Liver (tissue), 9 donors: ENCODE results near the gene WWC1. TPM values are rescaled to one million over a fixed set of nuclear protein-coding genes. Genes with fewer than 3 reads are reported as not detected.

Experiments
- DNase-seq: peaks from one replicate; pipeline ENCODE4 v3.0.0-alpha.2; 2017; ENCODE audit warnings: low spot score
- H3K27ac ChIP-seq, 2 donors: one replicate each; pipeline ENCODE4 v1.7.0; 2013; ENCODE audit warnings: inconsistent platforms in 2 of 2, low read length in 2 of 2, control low read depth in 1 of 2, low read depth in 1 of 2, mild to moderate bottlenecking in 1 of 2
- H3K27me3 ChIP-seq, 4 donors: one replicate each; pipeline versions ENCODE4 v1.6.1 to v1.7.0; 2013; ENCODE audit warnings: low read length in 3 of 4, inconsistent platforms in 1 of 4, mild to moderate bottlenecking in 1 of 4, moderate library complexity in 1 of 4; ENCODE audit not compliant: control insufficient read depth in 4 of 4, insufficient read depth in 4 of 4
- H3K36me3 ChIP-seq, 4 donors: one replicate each; pipeline versions ENCODE4 v1.6.1 to v1.7.0; 2013; ENCODE audit warnings: low read length in 3 of 4, mild to moderate bottlenecking in 3 of 4, low read depth in 1 of 4, moderate library complexity in 1 of 4; ENCODE audit not compliant: control insufficient read depth in 4 of 4, insufficient read depth in 3 of 4
- H3K4me1 ChIP-seq, 4 donors: one replicate each; pipeline versions ENCODE4 v1.6.1 to v1.7.0; 2013; ENCODE audit warnings: low read length in 3 of 4, mild to moderate bottlenecking in 3 of 4, moderate library complexity in 1 of 4; ENCODE audit not compliant: control insufficient read depth in 4 of 4, insufficient read depth in 4 of 4
- H3K4me3 ChIP-seq, 3 donors: one replicate each; pipeline versions ENCODE4 v1.6.1 to v1.7.0; 2013; ENCODE audit warnings: low read length in 3 of 3, control low read depth in 1 of 3, low read depth in 1 of 3, mild to moderate bottlenecking in 1 of 3
- H3K9ac ChIP-seq, 2 donors: one replicate each; pipeline ENCODE4 v1.7.0; 2013; ENCODE audit warnings: low read length in 2 of 2, mild to moderate bottlenecking in 2 of 2, moderate library complexity in 2 of 2, control low read depth in 1 of 2, low read depth in 1 of 2
- H3K9me3 ChIP-seq, 4 donors: one replicate each; pipeline versions ENCODE4 v1.6.1 to v1.7.0; 2013; ENCODE audit warnings: low read length in 3 of 4; ENCODE audit not compliant: control insufficient read depth in 4 of 4
- EGR1 ChIP-seq, 2 donors: IDR thresholded peaks; 2 replicates each; pipeline ENCODE4 v1.6.1; 2016 to 2018; ENCODE audit warnings: antibody characterized with exemption in 2 of 2, low read depth in 2 of 2
- FOXA1 ChIP-seq: IDR thresholded peaks from 2 replicates; pipeline ENCODE4 v1.6.1; 2016; ENCODE audit warnings: antibody characterized with exemption
- FOXA2 ChIP-seq: IDR thresholded peaks from 2 replicates; pipeline ENCODE4 v1.6.1; 2016; ENCODE audit warnings: antibody characterized with exemption
- GABPA ChIP-seq, 2 donors: IDR thresholded peaks in 1 of 2; conservative IDR thresholded peaks in 1 of 2; 2 replicates each; pipeline ENCODE4 v1.6.1; 2016; ENCODE audit warnings: antibody characterized with exemption in 2 of 2, mild to moderate bottlenecking in 1 of 2, moderate library complexity in 1 of 2
- HNF4A ChIP-seq, 2 donors: conservative IDR thresholded peaks; 2 replicates each; pipeline ENCODE4 v1.6.1; 2016; ENCODE audit warnings: antibody characterized with exemption in 2 of 2, mild to moderate bottlenecking in 2 of 2
- HNF4G ChIP-seq: IDR thresholded peaks from 2 replicates; pipeline ENCODE4 v1.6.1; 2016; ENCODE audit warnings: antibody characterized with exemption
- JUND ChIP-seq, 2 donors: IDR thresholded peaks; 2 replicates each; pipeline ENCODE4 v1.6.1; 2016; ENCODE audit warnings: antibody characterized with exemption in 2 of 2
- NR2F2 ChIP-seq: IDR thresholded peaks from 2 replicates; pipeline ENCODE4 v1.6.1; 2016; ENCODE audit warnings: antibody characterized with exemption
- RAD21 ChIP-seq, 2 donors: IDR thresholded peaks; 2 replicates each; pipeline ENCODE4 v1.6.1; 2016; ENCODE audit warnings: antibody characterized with exemption in 2 of 2, mild to moderate bottlenecking in 2 of 2
- RXRA ChIP-seq, 2 donors: IDR thresholded peaks; 2 replicates each; pipeline ENCODE4 v1.6.1; 2017 to 2018; ENCODE audit warnings: antibody characterized with exemption in 2 of 2, mild to moderate bottlenecking in 1 of 2
- SP1 ChIP-seq: IDR thresholded peaks from 2 replicates; pipeline ENCODE4 v1.6.1; 2018; ENCODE audit warnings: antibody characterized with exemption, mild to moderate bottlenecking
- TAF1 ChIP-seq: conservative IDR thresholded peaks from 2 replicates; pipeline ENCODE4 v1.6.1; 2016; ENCODE audit warnings: antibody characterized with exemption, mild to moderate bottlenecking
- YY1 ChIP-seq: IDR thresholded peaks from 2 replicates; pipeline ENCODE4 v1.6.1; 2016; ENCODE audit warnings: antibody characterized with exemption, mild to moderate bottlenecking
- WGBS: extraction: QIAGEN DNeasy Blood & Tissue Kit; methylation state at CpG from one replicate; pipeline ENCODE4 v1.1.7; 2013; 5-methylcytosine and 5-hydroxymethylcytosine counted together
- polyA plus RNA-seq, 2 donors: library from polyadenylated mRNA; stranded (reverse) in 1 of 2; unstranded in 1 of 2; fragments of 200-250 nt in 1 of 2; fragments of >200 nt in 1 of 2; fragmentation: Nextera tagmentation in 1 of 2; extraction: Ambion mirVana in 1 of 2; gene quantifications; one replicate each; pipeline versions ENCODE4 v1.2.1 to v1.2.3, GENCODE V29; 2013 to 2015
- total RNA-seq, 2 donors: library from RNA; depleted of rRNA; stranded (reverse); fragments of >200 nt; gene quantifications; one replicate each; pipeline ENCODE4 v1.2.3, GENCODE V29; 2014
- TF ChIP-seq, protein P1 (sequence below): IDR thresholded peaks from 2 replicates; pipeline ENCODE4 v1.6.1; 2016; ENCODE audit warnings: antibody characterized with exemption
- TF ChIP-seq, protein P2 (sequence below): IDR thresholded peaks from 2 replicates; pipeline ENCODE4 v1.6.1; 2016; ENCODE audit warnings: antibody characterized with exemption
- TF ChIP-seq, protein P3 (sequence below): IDR thresholded peaks from 2 replicates; pipeline ENCODE4 v1.6.1; 2016; ENCODE audit warnings: antibody characterized with exemption
- TF ChIP-seq, protein P4 (sequence below): IDR thresholded peaks from 2 replicates; pipeline ENCODE4 v1.6.1; 2016; ENCODE audit warnings: antibody characterized with exemption, mild to moderate bottlenecking
- TF ChIP-seq, protein P5 (sequence below): fragments of 150-350 bp; IDR thresholded peaks from 2 replicates; pipeline ENCODE4 v1.5.1; 2017; ENCODE audit warnings: improper control_type of control experiment, low read depth, low read length; ENCODE audit not compliant: missing input control
- donor health status: healthy.
- donor health status: healthy.
- donor health status: healthy.
- donor health status: healthy.
- donor health status: healthy.

Gene WWC1
- total and polyA plus RNA-seq, 4 donors = 5.9 to 25.1 (median 14.8) TPM

DNA sequence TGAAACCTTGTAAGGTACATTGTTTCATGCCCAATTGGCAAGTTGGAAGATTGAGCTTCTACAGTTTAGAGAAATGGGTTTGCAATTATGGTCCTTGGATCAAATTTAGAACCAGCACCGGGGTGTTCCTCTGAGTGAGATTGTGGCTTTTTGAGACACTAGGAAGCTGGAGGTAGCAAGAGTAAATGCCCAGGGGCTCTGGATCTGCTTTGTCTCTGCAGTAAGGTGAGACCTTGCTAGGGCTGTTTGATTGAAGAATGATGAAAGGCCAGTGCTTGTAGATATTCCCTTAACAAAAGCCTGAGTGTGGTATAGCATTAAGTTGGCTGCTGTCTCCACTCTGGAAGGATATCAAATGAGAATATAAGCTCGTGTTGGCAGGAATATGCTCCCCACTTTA is 36.0 kb downstream of the WWC1 start:
- H3K4me3 ChIP-seq = no peak overlapping the region
- no peak overlapping the region for H3K9ac ChIP-seq
- WGBS = 85% methylated on average over 2 of the region's 2 CpGs
- no peak for DNase-seq
- H3K27me3 ChIP-seq = no peaks in the 10 kb centered on the region
- H3K27ac ChIP-seq = no peak overlapping the region
- TF ChIP-seq YY1 (no peak), GABPA (IDR thresholded peaks at IDR 0.05 in 1 of 2, conservative IDR thresholded peaks at IDR 0.05 in 1 of 2) (no peak), TAF1 (no peak), RAD21 (IDR thresholded peaks at IDR 0.05) (no peak), EGR1 (IDR thresholded peaks at IDR 0.05; ENCODE audit: low read depth in 2 of 2) (no peak), RXRA (IDR thresholded peaks at IDR 0.05) (no peak), HNF4A (conservative IDR thresholded peaks at IDR 0.05) (no peak), NR2F2 (no peak), FOXA2 (no peak), JUND (IDR thresholded peaks at IDR 0.05) (no peak), FOXA1 (no peak), HNF4G (no peak), SP1 (no peak)
- TF ChIP-seq, protein P1, sequence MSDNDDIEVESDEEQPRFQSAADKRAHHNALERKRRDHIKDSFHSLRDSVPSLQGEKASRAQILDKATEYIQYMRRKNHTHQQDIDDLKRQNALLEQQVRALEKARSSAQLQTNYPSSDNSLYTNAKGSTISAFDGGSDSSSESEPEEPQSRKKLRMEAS = no peak
- TF ChIP-seq, protein P2, sequence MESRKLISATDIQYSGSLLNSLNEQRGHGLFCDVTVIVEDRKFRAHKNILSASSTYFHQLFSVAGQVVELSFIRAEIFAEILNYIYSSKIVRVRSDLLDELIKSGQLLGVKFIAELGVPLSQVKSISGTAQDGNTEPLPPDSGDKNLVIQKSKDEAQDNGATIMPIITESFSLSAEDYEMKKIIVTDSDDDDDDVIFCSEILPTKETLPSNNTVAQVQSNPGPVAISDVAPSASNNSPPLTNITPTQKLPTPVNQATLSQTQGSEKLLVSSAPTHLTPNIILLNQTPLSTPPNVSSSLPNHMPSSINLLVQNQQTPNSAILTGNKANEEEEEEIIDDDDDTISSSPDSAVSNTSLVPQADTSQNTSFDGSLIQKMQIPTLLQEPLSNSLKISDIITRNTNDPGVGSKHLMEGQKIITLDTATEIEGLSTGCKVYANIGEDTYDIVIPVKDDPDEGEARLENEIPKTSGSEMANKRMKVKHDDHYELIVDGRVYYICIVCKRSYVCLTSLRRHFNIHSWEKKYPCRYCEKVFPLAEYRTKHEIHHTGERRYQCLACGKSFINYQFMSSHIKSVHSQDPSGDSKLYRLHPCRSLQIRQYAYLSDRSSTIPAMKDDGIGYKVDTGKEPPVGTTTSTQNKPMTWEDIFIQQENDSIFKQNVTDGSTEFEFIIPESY = no peak
- TF ChIP-seq, protein P3, sequence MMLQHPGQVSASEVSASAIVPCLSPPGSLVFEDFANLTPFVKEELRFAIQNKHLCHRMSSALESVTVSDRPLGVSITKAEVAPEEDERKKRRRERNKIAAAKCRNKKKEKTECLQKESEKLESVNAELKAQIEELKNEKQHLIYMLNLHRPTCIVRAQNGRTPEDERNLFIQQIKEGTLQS = no peak
- TF ChIP-seq, protein P4, sequence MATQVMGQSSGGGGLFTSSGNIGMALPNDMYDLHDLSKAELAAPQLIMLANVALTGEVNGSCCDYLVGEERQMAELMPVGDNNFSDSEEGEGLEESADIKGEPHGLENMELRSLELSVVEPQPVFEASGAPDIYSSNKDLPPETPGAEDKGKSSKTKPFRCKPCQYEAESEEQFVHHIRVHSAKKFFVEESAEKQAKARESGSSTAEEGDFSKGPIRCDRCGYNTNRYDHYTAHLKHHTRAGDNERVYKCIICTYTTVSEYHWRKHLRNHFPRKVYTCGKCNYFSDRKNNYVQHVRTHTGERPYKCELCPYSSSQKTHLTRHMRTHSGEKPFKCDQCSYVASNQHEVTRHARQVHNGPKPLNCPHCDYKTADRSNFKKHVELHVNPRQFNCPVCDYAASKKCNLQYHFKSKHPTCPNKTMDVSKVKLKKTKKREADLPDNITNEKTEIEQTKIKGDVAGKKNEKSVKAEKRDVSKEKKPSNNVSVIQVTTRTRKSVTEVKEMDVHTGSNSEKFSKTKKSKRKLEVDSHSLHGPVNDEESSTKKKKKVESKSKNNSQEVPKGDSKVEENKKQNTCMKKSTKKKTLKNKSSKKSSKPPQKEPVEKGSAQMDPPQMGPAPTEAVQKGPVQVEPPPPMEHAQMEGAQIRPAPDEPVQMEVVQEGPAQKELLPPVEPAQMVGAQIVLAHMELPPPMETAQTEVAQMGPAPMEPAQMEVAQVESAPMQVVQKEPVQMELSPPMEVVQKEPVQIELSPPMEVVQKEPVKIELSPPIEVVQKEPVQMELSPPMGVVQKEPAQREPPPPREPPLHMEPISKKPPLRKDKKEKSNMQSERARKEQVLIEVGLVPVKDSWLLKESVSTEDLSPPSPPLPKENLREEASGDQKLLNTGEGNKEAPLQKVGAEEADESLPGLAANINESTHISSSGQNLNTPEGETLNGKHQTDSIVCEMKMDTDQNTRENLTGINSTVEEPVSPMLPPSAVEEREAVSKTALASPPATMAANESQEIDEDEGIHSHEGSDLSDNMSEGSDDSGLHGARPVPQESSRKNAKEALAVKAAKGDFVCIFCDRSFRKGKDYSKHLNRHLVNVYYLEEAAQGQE = no peak
- TF ChIP-seq, protein P5, sequence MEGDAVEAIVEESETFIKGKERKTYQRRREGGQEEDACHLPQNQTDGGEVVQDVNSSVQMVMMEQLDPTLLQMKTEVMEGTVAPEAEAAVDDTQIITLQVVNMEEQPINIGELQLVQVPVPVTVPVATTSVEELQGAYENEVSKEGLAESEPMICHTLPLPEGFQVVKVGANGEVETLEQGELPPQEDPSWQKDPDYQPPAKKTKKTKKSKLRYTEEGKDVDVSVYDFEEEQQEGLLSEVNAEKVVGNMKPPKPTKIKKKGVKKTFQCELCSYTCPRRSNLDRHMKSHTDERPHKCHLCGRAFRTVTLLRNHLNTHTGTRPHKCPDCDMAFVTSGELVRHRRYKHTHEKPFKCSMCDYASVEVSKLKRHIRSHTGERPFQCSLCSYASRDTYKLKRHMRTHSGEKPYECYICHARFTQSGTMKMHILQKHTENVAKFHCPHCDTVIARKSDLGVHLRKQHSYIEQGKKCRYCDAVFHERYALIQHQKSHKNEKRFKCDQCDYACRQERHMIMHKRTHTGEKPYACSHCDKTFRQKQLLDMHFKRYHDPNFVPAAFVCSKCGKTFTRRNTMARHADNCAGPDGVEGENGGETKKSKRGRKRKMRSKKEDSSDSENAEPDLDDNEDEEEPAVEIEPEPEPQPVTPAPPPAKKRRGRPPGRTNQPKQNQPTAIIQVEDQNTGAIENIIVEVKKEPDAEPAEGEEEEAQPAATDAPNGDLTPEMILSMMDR = no peak
- no peaks in the 10 kb centered on the region for H3K36me3 ChIP-seq
- no peaks in the 10 kb centered on the region for H3K9me3 ChIP-seq
- peaks cover 10 to 28% (median 22%) of the 10 kb centered on the region in 4 donors for H3K4me1 ChIP-seq
